Effector memory CD8-positive, alpha-beta T cell (primary cell): ENCODE results near the gene SMYD3.

ENCODE experiments used
- ATAC-seq: fragments of 150-1000 bp; cut with Tn5 transposase; replicated peaks from 2 replicates; pipeline ENCODE4 v1.10.0; 2021; ENCODE audit warnings: mild to moderate bottlenecking, moderate library complexity
- DNase-seq, 3 experiments: peaks; one replicate each; pipeline ENCODE4 v3.0.0; 2021
- H3K27ac Mint-ChIP-seq, 2 donors: one replicate each; pipeline ENCODE4 v1.8.0; 2022; ENCODE audit warnings: mild to moderate bottlenecking in 2 of 2, mixed read lengths in 2 of 2, moderate library complexity in 2 of 2
- H3K27me3 Mint-ChIP-seq, 2 donors: one replicate each; pipeline ENCODE4 v1.8.0; 2022; ENCODE audit warnings: mixed read lengths in 2 of 2
- H3K36me3 Mint-ChIP-seq: one replicate; pipeline ENCODE4 v1.8.0; 2022; ENCODE audit warnings: mild to moderate bottlenecking, moderate library complexity, mixed read lengths; ENCODE audit not compliant: insufficient read depth
- H3K4me1 Mint-ChIP-seq, 2 donors: one replicate each; pipeline ENCODE4 v1.8.0; 2022; ENCODE audit warnings: low read depth in 2 of 2, mixed read lengths in 2 of 2
- H3K4me3 Mint-ChIP-seq, 2 donors: one replicate each; pipeline ENCODE4 v1.8.0; 2022; ENCODE audit warnings: mild to moderate bottlenecking in 2 of 2, mixed read lengths in 2 of 2, moderate library complexity in 2 of 2
- H3K9me3 Mint-ChIP-seq, 2 donors: one replicate each; pipeline ENCODE4 v1.8.0; 2022; ENCODE audit warnings: mixed read lengths in 2 of 2

SMYD3 gene

GRCh38 chr1:246156847-246157246 is 350.2 kb downstream of the SMYD3 start:
- DNase-seq (no peak), ATAC-seq (no peak)
- Mint-ChIP-seq H3K4me3 (no peak overlapping the region), H3K36me3 (no peaks in the 10 kb centered on the region), H3K27me3 (no peaks in the 10 kb centered on the region), H3K9me3 (no peaks in the 10 kb centered on the region), H3K27ac (no peak overlapping the region), H3K4me1 (no peaks in the 10 kb centered on the region)

GRCh38 chr1:246155923-246156322 is 351.2 kb downstream of the SMYD3 start:
- Mint-ChIP-seq H3K4me3 (no peak overlapping the region), H3K36me3 (no peaks in the 10 kb centered on the region), H3K9me3 (no peaks in the 10 kb centered on the region), H3K27ac (no peak overlapping the region), H3K4me1 (peaks cover 0 to 2% of the 10 kb centered on the region in 2 donors), H3K27me3 (no peaks in the 10 kb centered on the region)
- DNase-seq = no peak
- ATAC-seq = no peak

- ATAC-seq (no peak), DNase-seq (no peak)
- Mint-ChIP-seq H3K4me3 (no peak overlapping the region), H3K27me3 (no peaks in the 10 kb centered on the region), H3K9me3 (no peaks in the 10 kb centered on the region), H3K36me3 (no peaks in the 10 kb centered on the region), H3K4me1 (peaks cover 0 to 2% of the 10 kb centered on the region in 2 donors), H3K27ac (no peak overlapping the region)
Measured at GRCh38 chr1:246153796-246154212, 353.3 kb downstream of the SMYD3 start.

- H3K27ac Mint-ChIP-seq = no peak overlapping the region
- H3K9me3 Mint-ChIP-seq = no peaks in the 10 kb centered on the region
- no peak for ATAC-seq
- H3K27me3 Mint-ChIP-seq = no peaks in the 10 kb centered on the region
- peaks cover 0 to 2% of the 10 kb centered on the region in 2 donors for H3K4me1 Mint-ChIP-seq
- H3K36me3 Mint-ChIP-seq = no peaks in the 10 kb centered on the region
- H3K4me3 Mint-ChIP-seq = no peak overlapping the region
- DNase-seq = no peak
Measured at GRCh38 chr1:246152986-246153431, 354.1 kb downstream of the SMYD3 start.

GRCh38 chr1:246151796-246152434 is 355.2 kb downstream of the SMYD3 start:
- ATAC-seq (no peak), DNase-seq (no peak)

GRCh38 chr1:246149543-246149942 is 357.5 kb downstream of the SMYD3 start:
- H3K4me1 Mint-ChIP-seq = peaks cover 0 to 2% of the 10 kb centered on the region in 2 donors
- H3K27ac Mint-ChIP-seq = no peak overlapping the region
- no peaks in the 10 kb centered on the region for H3K9me3 Mint-ChIP-seq
- DNase-seq (no peak), ATAC-seq (no peak)
- no peaks in the 10 kb centered on the region for H3K36me3 Mint-ChIP-seq
- H3K27me3 Mint-ChIP-seq = no peaks in the 10 kb centered on the region
- H3K4me3 Mint-ChIP-seq = no peak overlapping the region

More at GRCh38 chr1:246151796-246152434, 355.2 kb downstream of the SMYD3 start:
- peaks cover 0 to 2% of the 10 kb centered on the region in 2 donors for H3K4me1 Mint-ChIP-seq
- H3K27ac Mint-ChIP-seq = no peak overlapping the region
- H3K27me3 Mint-ChIP-seq = no peaks in the 10 kb centered on the region
- no peaks in the 10 kb centered on the region for H3K9me3 Mint-ChIP-seq
- no peaks in the 10 kb centered on the region for H3K36me3 Mint-ChIP-seq
- no peak overlapping the region for H3K4me3 Mint-ChIP-seq

GRCh38 chr1:246147524-246148461 is 359.3 kb downstream of the SMYD3 start:
- H3K36me3 Mint-ChIP-seq = no peaks in the 10 kb centered on the region
- no peak overlapping the region for H3K4me3 Mint-ChIP-seq
- peaks cover 0 to 2% of the 10 kb centered on the region in 2 donors for H3K4me1 Mint-ChIP-seq
- ATAC-seq (no peak), DNase-seq (no peak)
- no peaks in the 10 kb centered on the region for H3K27me3 Mint-ChIP-seq
- no peak overlapping the region for H3K27ac Mint-ChIP-seq
- no peaks in the 10 kb centered on the region for H3K9me3 Mint-ChIP-seq

GRCh38 chr1:246146804-246147523 is 360.1 kb downstream of the SMYD3 start:
- no peak overlapping the region for H3K4me3 Mint-ChIP-seq
- no peaks in the 10 kb centered on the region for H3K9me3 Mint-ChIP-seq
- ATAC-seq (no peak), DNase-seq (no peak)
- H3K27me3 Mint-ChIP-seq = no peaks in the 10 kb centered on the region
- H3K27ac Mint-ChIP-seq = no peak overlapping the region
- H3K36me3 Mint-ChIP-seq = no peaks in the 10 kb centered on the region
- peaks cover 0 to 2% of the 10 kb centered on the region in 2 donors for H3K4me1 Mint-ChIP-seq

- no peak for DNase-seq
- H3K36me3 Mint-ChIP-seq = no peaks in the 10 kb centered on the region
- H3K4me3 Mint-ChIP-seq = no peak overlapping the region
- H3K27me3 Mint-ChIP-seq = no peaks in the 10 kb centered on the region
- no peak overlapping the region for H3K27ac Mint-ChIP-seq
- ATAC-seq = no peak
- no peaks in the 10 kb centered on the region for H3K4me1 Mint-ChIP-seq
- H3K9me3 Mint-ChIP-seq = no peaks in the 10 kb centered on the region
Measured at GRCh38 chr1:246145900-246146299, 361.2 kb downstream of the SMYD3 start.

GRCh38 chr1:246144931-246145330 is 362.1 kb downstream of the SMYD3 start:
- Mint-ChIP-seq H3K9me3 (no peaks in the 10 kb centered on the region), H3K27ac (no peak overlapping the region), H3K27me3 (no peaks in the 10 kb centered on the region), H3K4me1 (no peaks in the 10 kb centered on the region), H3K36me3 (no peaks in the 10 kb centered on the region), H3K4me3 (no peak overlapping the region)
- no peak for DNase-seq
- no peak for ATAC-seq

GRCh38 chr1:246142320-246142893 is 364.7 kb downstream of the SMYD3 start:
- Mint-ChIP-seq H3K36me3 (peaks cover 4% of the 10 kb centered on the region), H3K27ac (no peak overlapping the region), H3K27me3 (no peaks in the 10 kb centered on the region), H3K4me3 (no peak overlapping the region), H3K4me1 (no peaks in the 10 kb centered on the region), H3K9me3 (no peaks in the 10 kb centered on the region)
- DNase-seq (no peak), ATAC-seq (no peak)

GRCh38 chr1:246141306-246141705 is 365.8 kb downstream of the SMYD3 start:
- no peak for DNase-seq
- H3K27me3 Mint-ChIP-seq = no peaks in the 10 kb centered on the region
- no peak overlapping the region for H3K4me3 Mint-ChIP-seq
- no peak overlapping the region for H3K27ac Mint-ChIP-seq
- H3K36me3 Mint-ChIP-seq = peaks cover 4% of the 10 kb centered on the region
- no peak for ATAC-seq
- H3K9me3 Mint-ChIP-seq = no peaks in the 10 kb centered on the region
- H3K4me1 Mint-ChIP-seq = peaks cover 0 to 2% of the 10 kb centered on the region in 2 donors

GRCh38 chr1:246139745-246140182 is 367.3 kb downstream of the SMYD3 start:
- no peak overlapping the region for H3K27ac Mint-ChIP-seq
- H3K4me3 Mint-ChIP-seq = no peak overlapping the region
- H3K4me1 Mint-ChIP-seq = peaks cover 0 to 5% of the 10 kb centered on the region in 2 donors
- no peak for DNase-seq
- H3K36me3 Mint-ChIP-seq = peaks cover 4% of the 10 kb centered on the region
- no peaks in the 10 kb centered on the region for H3K27me3 Mint-ChIP-seq
- no peaks in the 10 kb centered on the region for H3K9me3 Mint-ChIP-seq
- ATAC-seq = no peak
